Activated CD8-positive, alpha-beta memory T cell treated with anti-CD3 and anti-CD28 coated beads, Interleukin-2, amount 50 U/mL, for 1 hour (primary cell): Measurements from ENCODE around the gene OLIG3.

Source experiments
- DNase-seq: peaks from one replicate; pipeline ENCODE4 v3.0.0-alpha.2; 2020; ENCODE audit errors: extremely low read depth

OLIG3 gene

DNA sequence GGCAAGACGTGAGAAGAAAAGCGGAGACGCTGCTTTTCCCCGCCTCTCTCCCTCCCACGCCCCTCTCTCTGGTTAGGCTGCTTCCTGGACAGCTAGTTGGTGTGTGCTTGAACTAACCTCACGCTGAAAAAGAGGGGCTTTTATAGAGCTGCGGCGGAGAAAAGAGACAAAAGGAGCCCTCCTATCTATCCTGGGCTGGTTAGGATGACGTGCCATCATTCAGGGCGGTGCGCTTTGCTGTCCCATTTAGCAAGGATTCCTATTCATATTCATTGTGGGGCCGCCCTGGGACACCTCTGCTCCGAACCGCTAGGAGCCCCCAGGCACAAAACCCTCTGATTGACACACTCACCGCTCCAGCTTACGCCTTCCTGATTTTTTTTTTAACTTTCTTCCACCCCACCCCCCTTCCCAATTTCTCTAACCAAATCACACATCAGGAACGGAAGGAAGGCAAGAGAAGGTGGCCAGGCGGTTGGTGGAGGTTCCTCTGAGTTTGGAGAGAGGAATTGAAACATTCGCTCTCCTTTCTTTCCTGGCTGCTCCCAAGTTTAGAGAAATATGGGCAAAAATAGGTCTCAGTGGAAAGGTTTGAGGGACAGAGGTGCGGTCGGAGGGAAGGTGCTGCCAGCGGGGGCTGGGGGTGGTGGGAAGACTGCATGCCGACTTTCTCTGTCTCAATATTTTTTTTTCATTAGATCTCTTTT, at the start of gene OLIG3:
Gene OLIG3, minus strand, starts transcription at position 114 of the 707 bp plus-strand sequence. CDS start 224 bp downstream, outside the sequence.
- DNase-seq = no peak

DNA sequence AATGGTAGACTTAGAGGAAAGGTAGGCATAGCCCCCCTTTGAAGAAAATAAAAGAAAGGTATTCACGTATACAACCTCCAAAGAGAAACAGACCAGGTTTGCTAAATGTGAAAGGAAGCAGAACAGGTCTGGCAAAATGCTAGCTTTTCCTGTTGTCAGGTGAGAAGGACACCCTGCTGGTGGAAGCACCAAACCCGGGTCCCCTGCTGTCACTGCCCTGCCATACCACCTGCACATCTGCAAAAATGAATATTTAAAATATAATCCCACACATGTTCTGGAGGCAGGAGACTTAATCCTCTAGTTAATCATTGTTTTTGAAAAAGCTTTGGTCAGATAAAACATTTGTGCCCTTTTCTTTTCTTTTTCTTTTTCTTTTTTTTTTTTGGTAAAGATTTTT, 48.9 kb upstream of the OLIG3 start:
- no peak for DNase-seq

DNA sequence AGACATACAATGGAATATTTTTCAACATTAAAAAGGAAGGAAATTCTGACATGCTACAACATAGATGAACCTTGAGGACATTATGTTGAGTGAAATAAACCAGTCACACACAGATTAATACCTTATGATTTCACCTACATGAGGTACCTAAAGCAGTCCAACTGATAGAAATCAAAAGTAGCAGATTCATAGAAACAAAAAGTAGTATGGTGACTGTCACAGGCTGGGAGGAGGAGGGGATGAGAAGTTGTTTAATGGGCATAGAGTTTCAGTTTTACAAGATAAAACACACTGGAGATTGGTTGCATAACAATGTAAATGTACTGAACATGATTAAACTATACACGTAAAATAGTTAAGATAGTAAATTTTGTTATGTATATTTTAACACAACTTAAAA, 48.5 kb upstream of the OLIG3 start:
- DNase-seq = no peak

DNA sequence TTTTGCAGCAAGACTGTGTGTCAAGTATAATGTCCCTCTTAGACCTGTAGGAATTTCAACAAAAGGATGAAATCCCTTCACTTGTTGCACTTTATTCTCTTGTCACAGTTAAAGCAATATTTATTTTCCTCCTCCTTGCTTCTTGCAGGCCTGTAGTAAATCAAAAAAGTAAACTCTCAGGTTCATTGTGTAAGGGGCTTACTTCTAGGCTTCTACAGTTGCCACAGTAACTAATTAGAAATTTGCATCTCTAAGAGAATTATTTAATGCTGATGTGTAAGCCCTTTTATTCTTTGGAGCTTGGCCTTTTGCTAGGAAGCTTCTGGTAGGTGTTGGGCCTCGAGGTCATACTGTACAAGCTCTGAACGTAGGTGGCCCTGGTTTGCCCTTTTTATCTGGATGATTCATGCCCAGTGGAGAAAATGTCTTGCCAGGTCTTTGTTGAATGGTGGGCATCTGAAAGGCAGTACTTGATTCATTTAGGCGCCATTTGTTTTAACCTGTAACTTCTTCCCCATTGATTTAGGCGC, 47.4 kb upstream of the OLIG3 start:
- no peak for DNase-seq

DNA sequence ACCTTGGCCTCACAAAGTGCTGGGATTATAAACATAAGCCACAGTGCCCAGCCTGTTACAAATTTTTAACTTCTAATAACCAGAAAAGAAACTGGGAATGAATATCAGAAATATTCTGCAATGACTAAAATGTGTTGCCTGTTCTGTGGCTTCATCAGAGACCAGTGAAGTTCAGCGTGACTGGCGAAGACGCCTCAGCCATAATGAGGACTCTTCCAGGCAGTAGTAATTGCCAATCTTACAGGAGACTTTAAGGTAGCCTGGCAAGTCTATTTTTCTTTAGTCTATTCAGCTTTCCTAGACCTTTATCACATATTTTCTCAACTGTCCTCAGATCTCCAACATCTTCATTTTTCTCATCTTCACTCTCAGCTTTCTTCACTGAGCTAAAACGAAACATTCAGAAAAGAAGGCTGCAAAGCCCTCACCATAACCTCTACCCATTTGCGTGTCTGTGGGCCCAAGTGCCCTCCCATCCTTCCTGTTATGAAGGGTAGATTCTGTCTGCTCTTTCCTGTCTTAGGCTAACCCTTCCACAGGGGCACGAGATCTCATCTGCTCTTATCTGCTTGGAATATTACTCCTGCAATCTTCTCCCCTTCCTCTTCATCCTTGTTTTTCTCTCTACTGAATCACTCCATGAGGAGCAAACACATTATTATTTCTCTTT, 42.0 kb upstream of the OLIG3 start:
- DNase-seq = no peak

DNA sequence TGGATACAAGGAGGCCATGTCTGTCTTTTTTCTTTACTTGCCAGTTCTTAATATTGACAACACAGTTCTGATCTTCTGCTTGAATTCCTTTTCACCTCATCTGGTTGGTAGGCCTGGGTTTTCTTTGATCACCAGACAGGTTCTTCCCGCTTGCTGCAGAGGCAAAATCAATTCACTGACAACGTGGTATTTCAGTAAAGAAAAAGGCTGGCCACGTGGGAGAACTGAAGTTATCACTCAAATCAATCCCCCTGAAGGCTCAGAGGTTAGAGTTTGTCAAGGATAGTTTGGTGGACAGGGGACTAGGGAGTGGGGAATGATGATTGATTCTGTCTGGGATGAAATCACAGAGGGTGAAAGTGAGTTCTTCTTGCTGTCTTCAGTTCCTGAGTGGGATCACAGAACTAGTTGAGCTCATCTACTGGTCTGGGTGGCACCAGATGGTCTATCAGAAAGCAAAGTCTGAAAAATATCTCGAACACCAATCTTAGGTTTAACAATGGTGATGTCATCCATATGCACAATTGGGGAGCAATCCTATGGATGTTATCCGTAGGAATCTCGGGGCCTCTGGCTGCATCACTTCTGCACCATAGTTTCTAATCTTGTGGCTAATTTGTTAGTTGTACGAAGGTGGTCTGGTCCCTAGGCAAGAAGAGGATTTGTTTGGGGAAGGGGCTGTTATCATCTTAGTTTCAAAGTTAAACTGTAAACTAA, 37.3 kb upstream of the OLIG3 start:
- no peak for DNase-seq

DNA sequence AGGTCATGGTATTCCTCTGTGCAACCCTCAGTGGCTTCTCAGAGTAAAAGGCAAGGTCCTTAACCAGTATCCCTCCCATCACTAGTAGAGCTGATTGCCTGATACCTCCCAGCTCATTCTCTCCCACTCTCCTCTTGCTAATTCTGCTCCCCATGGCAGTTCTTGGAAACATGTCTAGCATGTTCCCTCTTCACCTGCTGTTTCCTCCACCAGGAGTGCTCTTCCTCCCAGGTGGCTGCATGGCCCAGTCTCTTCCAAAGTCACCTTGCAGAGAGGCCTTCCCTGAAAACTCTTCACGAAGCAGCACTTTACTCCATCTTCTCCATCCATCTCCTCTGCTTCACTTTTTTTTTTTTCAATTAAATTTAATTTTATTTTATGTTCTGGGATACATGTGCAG, 36.2 kb upstream of the OLIG3 start:
- DNase-seq = no peak

DNA sequence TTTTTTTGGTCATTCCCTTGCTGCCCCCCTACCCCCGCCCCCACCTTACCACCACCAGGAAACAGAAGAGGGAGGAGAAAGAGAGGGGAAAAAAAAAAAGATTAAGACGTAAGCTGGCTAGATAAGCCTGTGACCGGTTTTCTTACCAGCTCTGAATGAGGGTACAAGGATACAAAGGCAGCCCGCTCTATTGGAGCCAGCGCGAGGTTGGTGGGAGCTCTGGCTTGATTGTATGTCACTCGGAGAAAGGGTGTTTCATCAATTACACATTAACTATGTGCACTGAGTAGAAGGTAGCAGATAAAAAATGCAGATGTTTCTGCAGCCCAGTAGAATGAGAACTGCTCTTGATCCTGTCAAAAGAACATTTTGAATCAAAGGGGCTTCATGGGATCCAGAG, 28.6 kb upstream of the OLIG3 start:
- no peak for DNase-seq

DNA sequence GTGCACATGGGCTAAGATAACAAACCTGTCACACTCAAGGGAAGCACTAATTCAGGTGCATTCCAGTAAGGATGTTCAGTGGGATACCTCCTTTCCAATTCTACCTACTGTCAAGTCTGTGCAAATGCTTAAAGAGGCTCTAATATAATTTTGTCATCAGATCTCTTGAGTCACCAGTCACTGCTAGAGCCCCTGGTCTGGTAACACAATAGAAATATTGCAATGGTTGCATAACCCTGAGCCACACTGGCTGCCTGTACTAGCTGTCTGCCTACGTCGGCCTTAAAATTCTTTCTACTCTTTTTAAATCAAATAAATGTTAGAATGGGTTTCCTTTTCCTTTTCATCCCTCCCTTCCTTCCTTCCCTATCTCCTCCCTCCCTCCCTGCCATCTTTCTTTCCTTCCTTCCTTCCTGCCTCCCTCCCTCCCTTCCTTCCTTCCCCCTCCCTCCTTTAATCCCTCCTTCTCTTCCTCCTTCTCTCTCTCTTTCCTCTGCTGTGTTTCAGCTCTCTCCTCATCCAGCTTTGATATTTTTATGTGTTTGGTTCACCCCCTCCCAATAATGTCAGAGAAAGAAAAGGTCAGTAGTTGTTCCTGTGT, 28.1 kb upstream of the OLIG3 start:
- no peak for DNase-seq

DNA sequence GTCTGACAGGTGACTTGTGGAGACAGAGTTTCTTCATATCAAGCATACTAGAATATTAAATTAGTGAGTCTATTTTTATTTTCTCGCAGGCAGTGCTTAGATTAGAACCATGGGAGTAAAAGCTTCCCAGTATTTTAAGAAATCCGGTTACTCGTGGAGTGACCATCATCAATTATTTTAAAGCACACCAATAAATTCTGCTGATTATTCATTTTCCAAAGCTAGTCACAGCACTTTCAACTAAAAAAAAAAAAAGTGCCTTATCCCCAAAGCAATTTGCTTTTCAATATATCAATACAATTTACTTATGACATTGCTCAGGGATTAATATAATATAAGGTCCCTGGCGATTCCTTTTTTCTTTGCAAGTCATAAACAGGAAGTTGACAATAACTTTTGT, 26.3 kb upstream of the OLIG3 start:
- no peak for DNase-seq

DNA sequence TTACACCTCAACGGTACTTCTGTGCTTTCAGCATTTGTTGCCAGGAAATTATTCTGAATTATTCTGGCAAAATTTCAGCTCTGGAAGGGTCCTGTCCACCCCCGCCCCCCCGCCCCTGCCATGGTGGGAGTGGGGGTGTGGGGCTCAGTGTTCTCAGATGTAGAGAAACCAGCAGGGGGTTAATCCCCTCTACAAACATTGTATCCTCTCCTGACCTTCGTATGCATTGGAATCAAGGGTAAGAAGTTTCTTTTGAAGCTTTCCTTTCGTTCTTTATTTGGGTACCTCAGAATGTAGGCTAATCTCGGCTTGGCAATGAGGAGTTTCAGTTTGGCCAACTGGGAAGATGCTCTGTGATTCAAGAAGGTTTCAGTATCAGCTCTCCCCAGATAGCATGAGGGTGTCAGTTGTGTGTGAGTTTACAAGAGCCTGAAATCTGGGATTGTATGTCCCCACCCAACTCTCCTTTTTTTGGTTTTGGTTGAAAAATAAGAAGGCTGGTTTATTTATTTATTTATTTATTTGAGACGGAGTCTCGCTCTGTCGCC, 25.5 kb upstream of the OLIG3 start:
- no peak for DNase-seq

DNA sequence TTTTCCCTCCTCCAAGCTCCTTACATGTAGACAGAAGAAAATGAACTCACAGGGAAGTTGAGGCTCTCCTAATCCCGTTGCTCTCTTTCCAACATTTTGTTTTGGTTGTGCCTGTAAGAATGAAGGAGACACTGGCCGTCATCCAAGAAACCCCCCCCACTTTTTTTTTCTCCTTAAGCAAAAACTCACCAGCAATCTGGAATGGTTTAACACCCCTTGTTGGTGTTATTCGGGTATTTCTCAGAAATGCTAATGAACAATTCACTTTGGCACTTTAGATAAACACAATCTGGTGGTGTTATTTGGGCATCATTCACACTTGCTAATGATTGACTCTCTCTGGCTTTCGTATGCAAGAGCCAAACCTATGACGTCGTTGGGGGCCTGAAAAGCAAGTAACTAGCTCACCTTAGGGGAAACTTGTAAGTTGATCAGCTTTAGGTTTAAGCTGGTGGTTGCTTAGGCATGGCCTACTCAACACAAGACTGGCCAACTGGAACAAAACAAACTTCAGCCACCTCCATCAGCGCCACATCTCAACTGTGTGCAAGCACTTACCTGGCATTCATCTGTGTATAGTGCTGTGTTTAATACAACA, 24.3 kb upstream of the OLIG3 start:
- DNase-seq = no peak

DNA sequence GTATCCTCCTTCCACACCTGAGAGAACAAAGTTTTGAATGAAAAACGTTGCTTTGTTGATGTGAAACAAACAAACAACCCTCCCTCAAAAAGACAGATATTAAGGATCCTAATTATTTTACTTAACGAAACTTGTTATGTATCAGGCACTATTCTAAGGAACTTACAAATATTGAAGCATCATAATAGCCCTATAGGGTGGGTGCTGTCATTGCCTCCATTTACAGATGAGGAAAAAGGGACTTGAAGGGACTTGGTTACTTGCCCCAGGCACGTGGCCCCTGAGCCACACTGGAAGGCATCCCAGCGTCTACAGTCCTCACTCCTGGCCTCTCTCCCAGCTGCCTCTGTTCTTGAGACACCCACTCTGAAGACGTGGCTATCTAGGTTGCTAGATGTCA, 20.2 kb upstream of the OLIG3 start:
- DNase-seq = no peak

DNA sequence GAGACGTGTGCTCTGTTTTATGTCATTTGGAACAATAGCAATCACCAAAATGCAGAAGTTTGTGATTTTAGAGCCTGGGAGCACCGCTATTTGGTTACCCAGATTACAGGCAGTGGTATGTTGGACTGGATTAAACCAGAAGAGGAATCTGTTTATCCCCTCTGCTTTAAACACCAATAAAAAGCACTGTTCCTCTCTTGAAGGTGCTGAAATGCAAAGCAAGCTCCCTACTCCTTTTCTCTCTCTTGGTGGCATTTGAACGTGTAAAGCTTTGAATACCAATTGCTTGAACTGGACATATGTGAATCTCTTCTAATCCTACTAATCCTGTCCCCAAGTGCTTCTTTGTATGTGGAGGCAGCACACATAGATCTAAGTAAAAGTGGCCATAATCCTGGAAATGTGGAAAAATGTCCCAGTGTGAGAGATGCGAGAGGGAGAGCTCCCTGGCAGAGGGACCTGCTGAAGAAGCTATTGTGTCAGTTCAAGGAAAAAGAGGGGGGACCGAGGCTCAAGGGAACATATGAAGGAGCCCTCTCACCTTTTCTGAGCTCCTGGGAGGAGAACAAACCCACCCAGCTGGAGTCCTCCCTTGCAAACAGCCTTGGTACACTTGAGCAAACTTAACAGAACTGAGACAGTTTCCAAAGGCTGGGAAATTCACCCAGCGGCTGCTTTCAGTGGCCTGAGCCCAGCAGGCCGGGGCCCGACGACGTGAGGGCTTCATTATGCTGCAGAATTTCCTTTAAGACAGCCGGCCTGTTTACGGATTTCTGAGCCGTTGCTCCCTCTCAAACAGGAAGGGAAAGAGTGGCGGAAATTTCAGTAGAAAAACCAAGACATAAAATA, 18.8 kb upstream of the OLIG3 start:
- DNase-seq = no peak

DNA sequence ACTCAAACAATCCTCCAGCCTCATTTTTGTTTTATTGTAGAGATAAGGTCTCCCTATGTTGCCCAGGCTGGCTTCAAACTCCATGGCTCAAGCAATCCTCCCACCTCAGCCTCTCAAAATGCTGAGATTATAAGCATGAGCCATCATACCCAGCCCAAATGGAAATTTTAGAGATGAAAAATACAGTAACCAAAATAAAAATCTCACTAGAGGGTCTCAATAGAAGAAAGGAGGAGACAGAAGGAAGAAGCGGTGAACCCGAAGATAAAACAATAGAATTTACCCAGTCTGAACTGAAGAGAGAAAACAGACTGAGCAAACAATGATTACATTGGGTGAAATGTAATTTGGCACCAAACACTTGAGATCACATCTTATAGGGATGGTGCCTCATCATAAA, 16.7 kb upstream of the OLIG3 start:
- no peak for DNase-seq

DNA sequence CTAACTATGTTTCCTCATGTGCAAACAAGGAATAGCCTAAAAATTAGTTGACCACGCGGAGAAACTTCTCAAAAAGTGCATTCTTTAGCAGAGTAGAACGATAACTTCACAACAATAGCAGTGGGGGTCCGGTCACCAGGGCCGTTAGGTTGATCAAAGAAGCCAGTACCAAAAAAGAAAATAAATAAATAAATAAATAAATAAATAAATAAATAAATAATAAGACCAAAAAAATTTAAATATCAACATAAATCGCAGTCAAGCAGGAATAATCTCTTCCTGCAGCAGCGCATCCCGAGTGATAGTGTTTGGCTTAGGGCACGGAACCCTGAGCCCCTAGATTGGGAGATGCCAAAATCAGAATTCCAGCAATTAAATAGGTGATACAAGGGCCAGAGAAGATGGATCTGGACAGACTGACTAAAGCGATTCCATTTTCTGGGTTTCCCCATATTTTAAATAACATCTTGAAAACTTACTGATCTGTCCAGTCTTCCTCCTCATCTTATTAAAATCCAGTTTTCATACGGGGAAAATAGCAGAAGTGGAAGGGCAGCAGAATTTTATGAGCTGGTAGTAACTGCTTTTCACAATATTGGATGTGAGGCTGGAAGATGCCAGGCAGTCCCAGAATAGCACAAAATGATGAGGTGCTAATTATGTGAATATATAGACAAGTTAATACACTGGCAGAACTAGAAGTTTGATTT, 4.4 kb upstream of the OLIG3 start:
- no peak for DNase-seq

DNA sequence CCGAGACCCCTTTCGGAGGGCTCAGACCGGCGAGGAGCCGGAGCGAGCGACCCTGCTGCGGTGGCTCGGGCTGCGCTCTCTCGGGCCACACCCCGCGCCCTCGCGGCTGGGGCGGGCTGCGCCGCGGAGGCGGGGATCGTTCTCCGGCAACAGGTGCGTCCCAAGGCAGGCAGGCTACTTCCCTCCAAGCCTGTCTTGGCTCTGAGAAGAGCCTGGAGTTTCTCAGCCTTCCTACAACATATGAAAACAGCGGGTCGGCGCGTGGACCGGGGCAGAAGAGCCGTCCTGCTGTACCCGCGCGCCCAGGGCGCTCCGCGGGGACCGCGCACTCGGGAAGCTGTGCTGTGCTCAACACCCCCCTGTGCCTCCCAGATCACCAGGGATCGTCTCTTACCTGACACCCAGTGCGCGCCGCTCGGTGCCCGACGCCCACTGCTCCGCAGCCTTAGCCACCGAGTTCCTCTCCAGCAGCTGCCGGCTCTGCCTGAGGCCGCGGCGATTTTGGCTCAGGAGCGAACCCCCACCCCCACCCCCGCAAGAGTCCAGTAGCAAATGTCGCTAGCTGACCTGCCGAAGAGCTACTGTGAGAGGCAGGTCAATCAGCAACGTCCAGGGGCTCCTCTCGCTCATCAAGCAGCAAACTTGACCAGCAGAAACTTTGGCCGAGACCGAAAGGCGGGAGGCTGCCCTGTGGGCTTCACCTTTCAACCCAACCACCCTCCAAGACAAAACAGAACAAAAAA, 3.7 kb upstream of the OLIG3 start:
- DNase-seq = no peak

DNA sequence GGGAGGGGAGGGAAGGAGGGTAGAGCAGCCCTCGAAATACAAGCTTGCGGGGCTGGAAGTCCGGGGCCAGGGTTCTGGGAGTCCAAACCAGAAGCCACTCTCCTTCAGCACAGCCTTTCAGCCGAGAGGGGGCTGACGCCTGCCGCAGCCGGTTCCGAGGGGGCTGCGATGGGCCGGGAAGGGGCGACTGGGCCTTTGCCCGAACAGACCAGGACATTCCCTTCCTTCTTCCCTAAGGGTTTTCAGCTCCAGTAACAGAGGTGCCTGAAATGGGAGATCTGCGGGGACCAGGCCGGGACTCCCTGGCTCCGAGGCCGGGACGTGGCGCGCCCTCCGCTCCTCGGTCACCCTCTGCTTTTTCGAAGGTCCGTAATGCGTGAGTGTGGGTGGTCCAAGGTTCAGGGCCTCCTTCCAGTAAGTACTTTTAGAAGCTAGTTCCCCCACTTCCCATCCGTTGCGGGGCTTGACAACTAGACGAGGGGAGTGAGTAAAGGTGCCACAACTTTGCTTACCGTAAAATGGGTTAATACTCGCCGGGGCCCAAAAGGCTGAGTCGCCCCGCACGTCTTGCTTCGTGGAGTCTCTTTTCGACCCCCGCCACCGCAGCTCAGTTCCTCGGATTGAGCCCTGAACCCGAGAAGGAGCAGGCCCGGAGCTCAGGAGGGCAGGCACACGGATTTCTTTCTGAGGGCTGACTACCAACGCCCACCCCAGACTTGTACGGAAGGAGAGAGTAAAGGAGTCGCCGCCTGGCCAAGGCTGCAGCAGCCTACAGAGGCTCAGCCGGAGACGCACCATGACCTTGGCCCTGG, 2.9 kb upstream of the OLIG3 start:
- no peak for DNase-seq

DNA sequence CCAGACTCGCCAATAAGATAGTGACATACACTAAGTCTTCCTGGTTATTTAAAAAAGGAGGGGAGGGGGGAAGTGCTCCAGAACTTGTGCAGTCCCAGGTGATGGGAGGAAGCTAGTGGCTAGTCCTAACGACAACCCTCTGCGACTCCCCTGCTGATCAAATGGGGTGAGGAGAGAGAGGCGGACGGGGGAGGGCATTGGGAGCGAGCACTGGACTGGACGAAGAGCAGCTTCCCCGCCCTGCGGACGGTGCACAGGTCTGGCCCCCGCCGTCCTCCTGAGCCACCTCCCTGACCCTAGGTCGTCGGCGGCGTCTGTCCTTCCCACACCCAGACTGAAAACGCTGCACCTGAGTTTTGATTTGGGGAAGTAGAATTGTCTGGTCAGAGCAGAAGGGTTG, 2.2 kb upstream of the OLIG3 start:
- DNase-seq = no peak
